ENCODE results near the gene ISYNA1. TPM values are rescaled to one million over a fixed set of nuclear protein-coding genes. Genes with fewer than 3 reads are reported as not detected.

ISYNA1 gene
- total and polyA plus RNA-seq, 2 of the 4 experiments (the other 2 are of a cell fraction) = 3.4 to 24.7 TPM

DNA sequence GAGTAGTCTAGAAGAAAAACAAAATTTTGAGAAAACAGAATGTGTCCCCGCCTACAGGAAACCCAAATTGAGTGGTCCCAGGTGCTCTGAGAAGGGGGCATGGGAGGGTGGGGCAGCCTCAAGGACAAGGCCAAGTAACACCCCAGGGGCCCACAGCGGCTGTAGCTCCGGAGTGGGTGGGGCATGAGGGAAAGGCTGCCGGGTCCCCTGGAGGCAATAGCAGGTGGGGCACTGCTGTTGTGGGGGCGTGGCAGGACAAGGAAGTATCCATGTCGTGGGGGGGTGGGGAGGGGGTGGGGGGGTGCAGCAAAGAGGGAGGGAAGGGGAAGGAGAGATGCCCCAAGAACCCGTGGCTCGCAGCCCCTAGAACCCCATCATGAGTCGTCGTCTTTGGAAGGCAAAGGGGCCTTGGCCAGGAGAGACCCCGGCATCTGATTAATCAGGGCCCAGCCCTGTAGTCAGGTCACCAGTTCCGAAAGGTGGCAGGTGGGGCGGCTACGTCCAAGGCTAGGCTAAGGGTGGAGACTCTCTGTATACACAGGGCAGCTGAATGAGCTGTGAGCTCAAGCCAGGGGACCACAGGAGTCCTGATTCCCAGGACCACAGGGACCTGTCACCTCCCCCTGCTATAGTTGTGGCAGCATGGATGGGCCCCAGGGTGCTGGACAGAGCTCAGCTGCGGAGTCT, 7.5 kb upstream of the ISYNA1 start:
- H3K9me1 ChIP-seq (ENCODE audit: insufficient read depth, low read length) = peaks cover 9% of the 10 kb centered on the region; the same call in 1 of the 2 replicates
- H2BK15ac ChIP-seq (ENCODE audit: low read depth, low read length) = no peak overlapping the region
- H3K9ac ChIP-seq (ENCODE audit: low read depth, low read length) = no peak overlapping the region
- DNase-seq = no peak
- no peak for ATAC-seq (ENCODE audit: low read depth)
- 94% methylated on average over 7 of the region's 15 CpGs; no CpG with 5 or more reads in 1 of the 2 experiments for WGBS, 2 experiments (ENCODE audit: extremely low coverage in 2 of 2, insufficient read length in 1 of 2)
- H3K14ac ChIP-seq (replicated peaks; ENCODE audit: low read depth, low read length) = no peak overlapping the region
- BruUV-seq (replicated peaks) = no TSS peak
- in situ Hi-C loops (cut with MboI; ENCODE audit: low sequenced_read_pairs) = no loop called here
- dilution Hi-C loops (cut with HindIII; ENCODE audit: low sequenced_read_pairs, unreplicated experiment) = no loop called here
- ChIA-PET CTCF (no interaction called here), POLR2A (ENCODE audit: unreplicated experiment) (no interaction called here)
- no peak overlapping the region for H3K23ac ChIP-seq (ENCODE audit: low read depth, low read length)
- no peak overlapping the region for H2AK5ac ChIP-seq (ENCODE audit: low read depth, low read length)
- no peak overlapping the region for H3K27ac ChIP-seq (ENCODE audit: insufficient read depth, low read length)
- no peak overlapping the region for H2BK120ac ChIP-seq (ENCODE audit: low read depth, low read length)
- no peak overlapping the region for H3K18ac ChIP-seq (ENCODE audit: low read depth, low read length)
- no peak overlapping the region for H3K56ac ChIP-seq (ENCODE audit: extremely low read depth, insufficient read depth, low read length)
- no peaks in the 10 kb centered on the region for H3K4me1 ChIP-seq (ENCODE audit: control insufficient read depth, insufficient read depth, low read length)
- H2BK5ac ChIP-seq (ENCODE audit: low read depth, low read length, poor library complexity, severe bottlenecking) = no peak overlapping the region
- H4K5ac ChIP-seq (ENCODE audit: low read depth, low read length) = no peak overlapping the region
- no peak overlapping the region for H3K4ac ChIP-seq (ENCODE audit: low read depth, low read length)
- peaks cover 67% of the 10 kb centered on the region for H3K36me3 ChIP-seq (ENCODE audit: control insufficient read depth, insufficient read depth, low read length)
- H3K79me1 ChIP-seq (ENCODE audit: low read depth in 1 of 2, low read length in 2 of 2) = peaks cover 15 to 51% of the 10 kb centered on the region in 2 experiments
- no peak overlapping the region for H4K8ac ChIP-seq (ENCODE audit: low read depth in 2 of 2, low read length in 2 of 2)
- intact Hi-C loops (cut with micrococcal nuclease) = no loop called here
- TF ChIP-seq CEBPB (IDR thresholded peaks at IDR 0.05; ENCODE audit: low read depth, low read length) = no peak
- TF ChIP-seq NFE2L2 (IDR thresholded peaks at IDR 0.05; ENCODE audit: low read depth, low read length) = no peak
- TF ChIP-seq USF2 (IDR thresholded peaks at IDR 0.05; ENCODE audit: low read depth, low read length) = no peak
- TF ChIP-seq RFX5 (IDR thresholded peaks at IDR 0.05; ENCODE audit: low read depth, low read length) = no peak
- H3K27me3 ChIP-seq (ENCODE audit: control insufficient read depth, insufficient read depth, low read length) = no peaks in the 10 kb centered on the region
- H3K4me2 ChIP-seq (ENCODE audit: low read depth, low read length) = no peak overlapping the region
- no peak overlapping the region for H4K91ac ChIP-seq (ENCODE audit: insufficient read depth, low read depth, low read length)
- H2AK9ac ChIP-seq (replicated peaks; ENCODE audit: low read depth, low read length, poor library complexity) = no peak overlapping the region
- no peak overlapping the region for H3K4me3 ChIP-seq (ENCODE audit: insufficient read depth, low read depth, low read length)
- H3K9me3 ChIP-seq (ENCODE audit: control insufficient read depth, insufficient read depth, low read length) = no peaks in the 10 kb centered on the region
- no peak overlapping the region for H2BK20ac ChIP-seq (ENCODE audit: low read depth, low read length)
- H4K20me1 ChIP-seq (ENCODE audit: insufficient read depth, low read length) = peaks cover 51% of the 10 kb centered on the region
- no peak overlapping the region for H2AFZ ChIP-seq (replicated peaks; ENCODE audit: low read length, poor library complexity)
